NB4 (cell line): Measurements from ENCODE around the gene KRTAP17-1.
"Not testable (repeated sequence)": the region's sequence is repeated elsewhere in the genome, so short reads cannot be mapped to it uniquely, and the experiment has no call there.

Source experiments
- DNase-seq: peaks from one replicate; pipeline ENCODE4 v3.0.0; 2010; ENCODE audit warnings: low read depth
- H3K4me3 ChIP-seq: one replicate; pipeline ENCODE4 v1.5.1; 2011; ENCODE audit warnings: mild to moderate bottlenecking, low read depth, low read length, moderate library complexity
- CTCF ChIP-seq: IDR thresholded peaks from one replicate; pipeline ENCODE4 v1.5.1; 2012; ENCODE audit warnings: low read depth, low read length
- MAX ChIP-seq: IDR thresholded peaks from 2 replicates; pipeline ENCODE4 v1.6.1; 2011; ENCODE audit warnings: low read depth, low read length
- MYC ChIP-seq: IDR thresholded peaks from 2 replicates; pipeline ENCODE4 v1.6.1; 2011; ENCODE audit warnings: low read depth, low read length
- POLR2A ChIP-seq: IDR thresholded peaks from 2 replicates; pipeline ENCODE4 v1.6.1; 2011; ENCODE audit warnings: mild to moderate bottlenecking; ENCODE audit not compliant: insufficient read length; ENCODE audit errors: extremely low read depth

The KRTAP17-1 gene

GRCh38 chr17:41284043-41284442, 31.5 kb downstream of the KRTAP17-1 start:
- TF ChIP-seq MYC, result no peak
- TF ChIP-seq CTCF, result no peak
- no peak for TF ChIP-seq MAX
- no peak for TF ChIP-seq POLR2A
- H3K4me3 ChIP-seq, result no peak overlapping the region
- DNase-seq, result no peak

- DNase-seq, result no peak
Observed at GRCh38 chr17:41278176-41278955, 37.1 kb downstream of the KRTAP17-1 start.

GRCh38 chr17:41275648-41276190, 39.8 kb downstream of the KRTAP17-1 start, which contains the start of gene KRTAP9-7:
TSS of gene KRTAP9-7 (plus strand) at chr17:41275698. CDS start at chr17:41275698, 0 bp downstream.
- H3K4me3 ChIP-seq, DNase-seq: not testable (repeated sequence)

More at GRCh38 chr17:41278176-41278955, 37.1 kb downstream of the KRTAP17-1 start:
- no peak overlapping the region for H3K4me3 ChIP-seq
- no peak for TF ChIP-seq MAX
- no peak for TF ChIP-seq MYC
- TF ChIP-seq POLR2A, result no peak
- no peak for TF ChIP-seq CTCF

GRCh38 chr17:41271858-41272257, 43.7 kb downstream of the KRTAP17-1 start:
- TF ChIP-seq POLR2A (no peak), MAX (no peak), CTCF (no peak), MYC (no peak)
- no peak for DNase-seq

GRCh38 chr17:41271323-41271722, 44.2 kb downstream of the KRTAP17-1 start:
- not testable (repeated sequence) for DNase-seq

More at GRCh38 chr17:41271858-41272257, 43.7 kb downstream of the KRTAP17-1 start:
- H3K4me3 ChIP-seq, result no peak overlapping the region

GRCh38 chr17:41267711-41268110, 47.8 kb downstream of the KRTAP17-1 start:
- DNase-seq, result no peak
- no peak for TF ChIP-seq MYC
- TF ChIP-seq MAX, result no peak
- TF ChIP-seq CTCF, result no peak
- TF ChIP-seq POLR2A, result no peak
- H3K4me3 ChIP-seq, result no peak overlapping the region

More at GRCh38 chr17:41271323-41271722, 44.2 kb downstream of the KRTAP17-1 start:
- not testable (repeated sequence) for H3K4me3 ChIP-seq

GRCh38 chr17:41265078-41265477, 50.4 kb downstream of the KRTAP17-1 start, which contains the start of gene KRTAP9-6:
TSS of gene KRTAP9-6 (plus strand) at chr17:41265378. CDS start at chr17:41265378, 0 bp downstream.
- no peak for TF ChIP-seq MAX
- no peak for TF ChIP-seq POLR2A
- TF ChIP-seq CTCF, result no peak
- TF ChIP-seq MYC, result no peak

More at GRCh38 chr17:41265078-41265477, 50.4 kb downstream of the KRTAP17-1 start, which contains the start of gene KRTAP9-6:
- DNase-seq, result no peak
- no peak within 1 kb of the TSS for H3K4me3 ChIP-seq
